Measurements from ENCODE around the gene GPLD1.
"Not testable (repeated sequence)": the region's sequence is repeated elsewhere in the genome, so short reads cannot be mapped to it uniquely, and the experiment has no call there.

Gene GPLD1

GRCh38 chr6:24489470-24489869, at the start of gene GPLD1:
GPLD1 (minus strand) TSS chr6:24489578; CDS start chr6:24489511, 67 bp downstream.
- DNase-seq (ENCODE audit: low read depth) = no peak

GRCh38 chr6:24537771-24538385, 48.5 kb upstream of the GPLD1 start:
- DNase-seq (ENCODE audit: low read depth) = no peak

DNA sequence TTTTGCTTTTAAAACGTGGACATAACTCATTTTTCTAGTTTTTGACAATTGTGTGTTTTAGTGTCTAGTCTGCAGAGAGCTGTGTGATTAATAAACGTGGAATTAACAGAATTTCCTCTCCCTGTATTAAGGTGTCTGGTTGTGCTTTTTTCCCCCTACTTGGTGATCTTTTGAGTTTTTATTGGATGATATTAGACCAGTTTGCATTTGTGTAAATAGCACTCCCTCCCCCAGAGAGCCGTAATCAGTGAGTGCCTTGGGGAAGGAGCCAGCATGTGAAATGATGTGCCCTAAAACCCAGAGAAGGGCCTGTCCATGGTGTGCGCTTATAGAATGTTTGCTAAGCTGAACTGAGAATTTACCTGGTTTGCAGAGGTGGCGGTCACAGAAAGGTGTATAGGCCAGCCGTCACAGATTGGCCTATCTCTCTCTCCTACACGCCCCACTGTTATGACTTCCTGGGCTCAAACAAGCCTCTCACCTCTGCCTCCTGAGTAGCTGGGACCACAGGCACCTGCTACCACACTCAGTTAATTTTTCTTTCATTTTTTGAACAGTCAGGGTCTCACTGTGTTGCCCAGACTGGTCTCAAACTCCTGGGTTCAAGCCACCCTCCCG, 47.8 kb upstream of the GPLD1 start:
- no peak for DNase-seq (ENCODE audit: low read depth)

DNA sequence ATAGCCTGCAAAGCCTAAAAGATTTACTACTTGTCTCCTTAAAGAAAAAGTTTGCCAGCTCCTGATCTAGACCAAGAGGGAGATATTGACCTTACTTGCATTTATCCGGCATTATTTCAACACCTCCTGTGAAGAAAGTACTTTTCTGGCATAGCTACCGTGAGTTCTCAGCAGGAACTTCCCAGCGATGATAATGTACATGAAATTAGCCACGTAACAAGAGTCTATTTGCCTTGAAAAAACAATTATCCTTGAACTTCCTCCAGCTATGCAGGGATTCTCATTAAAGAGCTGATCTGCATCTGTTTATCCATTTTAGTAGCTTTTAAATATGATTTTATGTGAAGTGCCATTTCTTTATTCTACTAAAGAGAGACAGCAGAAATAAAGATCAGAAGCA, 47.1 kb upstream of the GPLD1 start:
- DNase-seq (ENCODE audit: low read depth) = no peak

DNA sequence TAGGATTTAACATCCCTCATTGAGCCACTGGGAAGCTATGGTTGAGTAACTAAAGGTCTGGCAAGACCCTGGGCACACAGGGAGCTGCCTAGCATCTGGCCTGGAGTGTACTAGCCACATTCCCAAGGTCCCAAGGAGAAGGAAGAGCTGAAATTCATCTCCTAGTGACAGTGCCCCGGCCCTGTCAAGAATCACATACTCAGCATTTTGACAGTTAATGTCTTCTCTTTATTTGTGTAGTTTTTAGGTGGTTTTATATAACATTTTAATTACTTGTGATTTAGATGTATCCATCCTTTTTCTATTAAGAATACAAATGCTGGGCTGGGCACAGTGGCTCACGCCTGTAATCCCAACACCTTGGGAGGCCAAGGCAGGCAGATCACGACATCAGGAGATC, 45.8 kb upstream of the GPLD1 start:
- DNase-seq (ENCODE audit: low read depth) = no peak

GRCh38 chr6:24534329-24534728, 45.0 kb upstream of the GPLD1 start:
- DNase-seq (ENCODE audit: low read depth) = no peak

- no peak for DNase-seq (ENCODE audit: low read depth)
Measured at GRCh38 chr6:24529985-24530384, 40.6 kb upstream of the GPLD1 start.

- DNase-seq (ENCODE audit: low read depth) = peak; percentile 11
Measured at GRCh38 chr6:24524805-24525204, 35.4 kb upstream of the GPLD1 start.

DNA sequence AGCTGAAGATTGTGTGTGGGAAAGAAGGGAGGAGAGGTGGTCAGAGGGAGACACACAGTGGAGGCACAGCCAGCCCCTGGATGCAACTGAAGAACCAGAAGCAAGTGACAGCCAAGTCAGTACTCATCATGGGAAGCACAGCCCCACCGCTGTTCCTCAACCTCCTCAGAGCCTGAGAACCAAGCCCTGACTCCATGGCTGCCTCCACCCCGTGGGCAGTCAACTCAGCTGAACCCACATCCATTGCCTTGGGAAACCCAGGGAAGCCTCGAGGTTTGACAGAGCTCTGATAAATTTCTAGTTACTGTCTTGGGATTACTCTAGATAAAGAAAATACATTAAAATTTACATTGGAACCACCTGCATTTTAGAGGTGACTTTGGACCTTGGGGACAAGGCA, 35.0 kb upstream of the GPLD1 start:
- no peak for DNase-seq (ENCODE audit: low read depth)

DNA sequence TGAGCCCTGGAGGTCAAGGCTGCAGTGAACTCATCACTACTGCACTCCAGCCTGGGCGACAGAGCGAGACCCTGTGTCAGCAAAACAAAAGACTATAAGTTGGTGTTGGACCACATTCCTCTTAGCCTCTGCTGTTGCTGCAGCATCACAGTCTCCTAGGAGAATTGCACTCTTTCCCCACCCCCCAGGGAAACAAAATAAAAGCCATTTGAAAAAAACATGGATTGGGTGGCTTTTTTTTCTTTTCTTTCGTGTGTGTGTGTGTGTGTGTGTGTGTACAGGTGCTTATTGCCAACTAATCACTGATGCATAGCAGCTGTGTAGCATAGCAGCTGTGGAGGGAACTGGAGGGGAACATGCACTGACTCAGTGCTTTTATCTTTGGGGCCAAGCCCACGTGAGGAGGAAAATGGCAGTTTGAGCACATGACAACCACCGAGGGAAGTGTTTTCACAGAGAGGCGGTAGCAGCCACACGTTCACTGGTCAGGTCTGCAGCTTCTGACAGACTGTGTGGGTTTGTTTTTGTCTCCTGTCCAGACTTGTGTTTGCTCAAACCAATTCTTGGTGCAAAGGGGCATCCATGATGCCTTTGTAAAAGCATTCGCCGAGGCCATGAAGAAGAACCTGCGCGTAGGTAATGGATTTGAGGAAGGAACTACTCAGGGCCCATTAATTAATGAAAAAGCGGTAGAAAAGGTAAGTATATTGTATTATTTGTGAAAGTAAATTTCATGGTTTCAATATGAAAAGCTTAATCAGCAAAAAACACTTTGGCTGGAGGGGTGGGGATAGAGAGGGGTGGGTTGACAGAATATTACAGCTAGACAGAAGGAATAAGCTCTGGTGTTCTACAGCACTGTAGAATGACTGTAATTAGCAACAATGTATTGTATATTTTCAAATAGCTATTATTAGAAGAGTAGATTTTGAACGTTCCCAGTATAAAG, 33.1 kb upstream of the GPLD1 start:
- no peak for DNase-seq (ENCODE audit: low read depth)

DNA sequence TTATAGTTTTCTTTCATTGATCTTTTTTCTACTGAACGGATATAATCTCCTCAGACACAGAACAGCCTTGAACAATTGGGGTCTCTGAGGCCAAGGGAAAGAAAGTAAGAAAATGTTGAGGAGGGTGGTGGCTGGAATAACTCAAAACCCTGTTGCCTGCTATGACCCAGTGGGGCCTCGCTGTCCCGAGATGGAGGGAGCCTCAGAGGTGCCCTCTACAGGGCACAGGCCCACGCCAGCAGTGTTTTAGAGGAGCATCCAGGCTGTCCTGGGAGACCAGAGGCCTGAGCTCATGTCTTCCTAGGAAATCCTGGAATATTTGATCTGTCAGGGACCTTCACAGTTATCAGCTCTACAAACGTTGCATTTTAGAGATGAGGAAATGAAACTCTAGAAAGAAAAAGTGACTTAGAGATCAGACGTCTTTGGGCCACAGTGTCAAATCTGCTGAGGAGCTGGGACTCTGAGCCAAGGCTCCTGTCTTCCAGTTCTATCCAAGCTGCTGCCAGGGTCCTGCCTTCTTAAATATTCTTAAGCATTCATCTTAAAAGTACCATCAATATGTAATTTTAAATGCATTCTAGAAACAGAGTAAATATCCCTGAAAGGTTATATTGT, 31.7 kb upstream of the GPLD1 start:
- no peak for DNase-seq (ENCODE audit: low read depth)

DNA sequence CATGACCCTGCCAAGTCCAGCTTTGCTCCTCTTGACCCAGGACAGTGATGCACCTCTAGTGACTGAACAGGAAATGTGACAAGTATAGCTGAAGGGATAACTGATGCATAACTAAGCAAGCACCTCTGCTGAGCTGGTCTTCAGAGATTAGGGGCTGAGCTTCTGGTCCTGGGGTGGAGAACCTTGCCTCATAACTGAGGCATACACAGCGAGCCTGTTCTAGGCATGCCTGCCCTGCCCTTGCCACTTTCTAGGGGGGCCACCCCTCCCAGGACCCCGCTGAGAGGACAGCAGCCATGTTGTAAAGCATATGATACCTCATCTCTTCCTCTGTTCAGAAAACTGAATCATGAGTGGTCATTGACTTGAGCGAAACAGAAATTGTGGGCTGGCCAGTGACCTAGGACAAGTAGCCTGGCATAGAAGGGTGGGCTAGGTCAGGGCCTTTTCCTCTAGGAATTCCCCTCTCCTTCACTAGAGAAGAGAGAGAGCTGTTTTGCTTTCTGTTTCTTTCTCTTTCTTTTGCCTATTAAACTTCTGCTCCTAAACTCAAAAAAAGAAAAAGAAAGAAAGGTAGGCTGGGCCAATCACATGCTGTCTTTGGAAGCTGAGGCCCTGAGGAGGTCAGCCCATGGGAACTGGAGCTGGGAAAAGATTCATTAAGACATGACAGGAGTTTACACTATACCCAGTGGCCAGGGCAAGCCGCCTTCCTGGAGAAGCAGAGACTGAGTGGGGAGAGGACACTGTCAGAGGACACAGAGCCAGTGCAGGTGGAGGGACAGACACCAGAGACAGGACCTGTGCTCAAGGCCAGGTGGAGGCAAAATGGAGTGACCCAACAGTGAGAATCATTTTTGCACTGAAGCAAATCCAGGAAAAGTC, 28.5 kb upstream of the GPLD1 start:
- no peak for DNase-seq (ENCODE audit: low read depth)

- no peak for DNase-seq (ENCODE audit: low read depth)
Measured at GRCh38 chr6:24513602-24514001, 24.2 kb upstream of the GPLD1 start.

GRCh38 chr6:24511976-24512375, 22.6 kb upstream of the GPLD1 start:
- DNase-seq (ENCODE audit: low read depth) = not testable (repeated sequence)

DNA sequence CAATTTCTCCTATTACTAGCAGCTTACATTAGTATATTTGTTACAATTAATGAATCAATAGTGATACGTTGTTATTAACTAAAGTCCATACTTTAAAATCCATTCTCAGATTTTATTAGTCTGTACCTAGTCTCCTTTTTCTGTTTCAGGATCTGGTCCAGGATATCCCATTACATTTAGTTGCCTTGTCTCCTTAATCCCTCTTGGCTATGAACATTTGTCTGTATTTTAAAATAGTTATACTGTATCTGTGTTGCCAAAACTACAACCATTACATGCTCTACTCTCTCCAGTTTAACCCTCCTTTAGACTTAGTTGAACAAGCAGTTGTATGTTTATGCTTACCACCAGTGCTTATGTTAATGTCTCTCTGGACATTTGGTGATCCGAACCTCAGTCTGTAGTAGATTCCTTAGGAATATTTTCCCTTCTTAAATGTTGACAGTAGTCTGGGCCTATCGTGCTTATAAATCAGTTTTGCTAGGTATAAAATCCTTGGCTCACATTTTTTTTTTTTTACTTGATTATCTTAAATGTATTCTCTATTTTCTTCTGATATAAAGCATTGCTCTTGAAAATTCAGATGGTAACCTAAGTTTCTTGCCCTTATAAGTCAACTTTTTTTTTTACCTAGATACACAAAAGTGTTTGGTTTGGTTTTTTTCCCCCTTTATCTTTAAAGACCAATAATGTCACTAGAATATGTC, 17.6 kb upstream of the GPLD1 start:
- DNase-seq (ENCODE audit: low read depth) = no peak

- DNase-seq (ENCODE audit: low read depth) = no peak
Measured at GRCh38 chr6:24504649-24505586, 15.5 kb upstream of the GPLD1 start.

- DNase-seq (ENCODE audit: low read depth) = no peak
Measured at GRCh38 chr6:24504287-24504648, 14.9 kb upstream of the GPLD1 start.

GRCh38 chr6:24501914-24502313, 12.5 kb upstream of the GPLD1 start:
- DNase-seq (ENCODE audit: low read depth) = no peak

DNA sequence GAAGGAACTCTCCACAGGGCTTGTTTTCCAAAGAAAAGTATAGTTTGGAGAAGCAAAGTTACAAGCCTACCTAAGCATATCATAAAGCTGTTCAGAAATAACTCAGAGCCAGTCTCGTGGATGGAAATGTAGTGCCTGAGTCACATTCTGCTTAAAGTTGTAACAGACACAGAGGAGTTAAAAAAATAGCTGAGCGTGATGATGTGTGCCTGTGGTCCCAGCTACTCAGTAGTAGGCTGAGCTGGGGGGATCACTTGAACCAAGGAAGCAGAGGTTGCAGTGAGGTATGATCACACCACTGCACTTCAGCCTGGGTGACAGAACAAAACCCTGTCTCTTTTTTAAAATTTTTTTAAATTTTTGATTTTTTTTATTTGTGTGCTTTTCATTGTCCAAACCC, 12.0 kb upstream of the GPLD1 start:
- DNase-seq (ENCODE audit: low read depth) = no peak

DNA sequence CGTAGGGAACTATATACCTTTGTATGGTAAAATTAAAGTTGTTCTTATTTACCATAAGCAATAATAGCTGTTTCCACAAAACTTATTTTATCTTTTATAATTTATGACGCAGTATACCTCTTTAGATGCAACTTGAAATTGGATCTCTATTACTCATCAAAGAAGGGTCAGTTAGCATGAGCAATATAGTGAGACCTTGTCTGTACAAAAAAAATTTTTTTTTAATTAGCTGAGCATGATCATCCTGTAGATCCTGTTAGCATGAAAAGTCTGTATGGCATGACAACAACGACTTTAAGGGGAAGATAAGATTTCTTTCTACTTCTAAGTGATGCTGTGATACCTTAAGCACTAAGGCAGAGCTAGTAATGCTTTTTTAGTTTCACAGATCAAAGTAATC, 11.3 kb upstream of the GPLD1 start:
- no peak for DNase-seq (ENCODE audit: low read depth)

Measured in CMK (cell line).